ENCODE measurements around the gene CBFA2T3.

The CBFA2T3 gene

DNA sequence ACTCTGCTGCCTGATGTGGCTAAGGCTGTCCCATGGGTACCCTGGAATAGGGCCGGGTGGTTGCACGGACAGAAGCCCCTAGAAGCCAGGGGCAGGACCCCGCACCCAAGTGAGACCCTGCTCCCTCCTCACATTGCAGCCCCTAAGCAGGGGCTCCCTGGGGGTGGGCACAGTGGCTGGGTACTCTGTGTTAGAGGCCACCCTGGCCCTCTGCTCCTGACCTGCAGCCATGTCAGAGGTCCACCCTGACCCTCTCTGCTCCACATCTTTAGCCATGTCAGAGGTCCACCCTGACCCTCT is 2.1 kb downstream of the CBFA2T3 start:
- DNase-seq: no peak

- no peak for DNase-seq
These were observed 2.7 kb downstream of the CBFA2T3 start for GRCh38 chr16:88974080-88974915.

- DNase-seq: no peak
These were observed 3.5 kb downstream of the CBFA2T3 start for GRCh38 chr16:88973415-88974050.

GRCh38 chr16:88973007-88973410 is 4.0 kb downstream of the CBFA2T3 start:
- no peak for DNase-seq

- no peak for DNase-seq
These were observed 4.7 kb downstream of the CBFA2T3 start for GRCh38 chr16:88972349-88972748.

DNA sequence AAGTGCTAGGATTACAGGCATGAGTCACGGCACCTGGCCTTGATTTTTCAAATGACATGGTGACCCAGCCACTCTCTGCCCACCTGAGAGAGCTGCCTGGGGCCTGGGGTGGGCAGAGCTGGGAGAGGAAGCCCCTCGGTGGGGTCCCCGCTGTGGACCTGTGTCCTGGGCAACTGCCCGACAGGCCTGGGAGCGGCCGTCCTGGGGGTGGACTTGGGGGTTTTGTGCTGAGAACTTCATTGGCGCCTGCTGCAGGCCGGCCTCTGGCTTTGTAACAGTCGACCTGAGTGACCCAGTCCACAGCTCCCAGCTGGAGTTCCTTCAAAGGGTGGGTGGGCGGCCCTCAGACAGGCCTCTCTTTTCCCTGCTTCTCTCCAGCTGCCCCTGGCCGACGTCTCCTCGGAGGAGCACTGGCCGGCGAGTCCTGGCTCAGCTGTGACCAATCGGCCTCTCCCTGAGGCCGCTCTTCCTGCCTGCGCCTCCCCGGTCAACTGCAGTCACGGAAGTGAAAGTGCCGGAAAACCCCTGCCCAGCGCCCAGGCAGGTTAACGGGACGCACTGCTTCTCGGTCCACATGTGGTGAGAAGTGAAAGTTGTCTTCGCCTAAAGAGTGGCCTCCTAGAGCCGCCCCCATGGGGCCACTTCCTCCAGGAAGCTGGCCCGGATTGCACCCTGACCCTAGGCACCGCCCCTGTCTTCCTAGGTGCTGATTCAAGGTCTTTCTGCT is 5.5 kb downstream of the CBFA2T3 start:
- DNase-seq: no peak

- no peak for DNase-seq
These were observed 6.4 kb downstream of the CBFA2T3 start for GRCh38 chr16:88970539-88971065.

- DNase-seq: no peak
These were observed 7.0 kb downstream of the CBFA2T3 start for GRCh38 chr16:88970050-88970449.

DNA sequence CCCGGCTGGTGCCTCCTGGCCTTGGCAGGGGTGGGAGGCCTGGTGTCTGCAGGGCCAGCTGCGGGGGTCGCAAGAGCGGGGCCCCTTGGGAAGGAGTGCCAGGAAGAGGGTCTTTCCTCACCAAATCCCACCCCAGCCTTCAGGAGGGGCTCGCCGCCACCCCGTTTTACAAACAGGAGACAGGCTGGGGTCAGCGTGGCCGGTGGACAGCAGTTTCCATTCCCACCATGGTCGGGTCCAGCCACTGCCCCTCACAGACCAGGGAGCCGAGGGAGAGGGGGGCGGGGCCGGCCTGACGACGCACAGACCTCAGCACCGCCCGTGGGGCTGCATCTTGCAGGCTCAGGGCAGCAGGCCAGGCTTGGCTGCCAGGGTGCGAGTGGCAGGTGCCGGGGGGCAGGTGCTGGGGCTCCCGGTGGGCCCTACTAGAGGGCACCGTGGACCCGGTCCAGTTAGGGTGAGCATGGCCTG is 7.6 kb downstream of the CBFA2T3 start:
- no peak for DNase-seq

DNA sequence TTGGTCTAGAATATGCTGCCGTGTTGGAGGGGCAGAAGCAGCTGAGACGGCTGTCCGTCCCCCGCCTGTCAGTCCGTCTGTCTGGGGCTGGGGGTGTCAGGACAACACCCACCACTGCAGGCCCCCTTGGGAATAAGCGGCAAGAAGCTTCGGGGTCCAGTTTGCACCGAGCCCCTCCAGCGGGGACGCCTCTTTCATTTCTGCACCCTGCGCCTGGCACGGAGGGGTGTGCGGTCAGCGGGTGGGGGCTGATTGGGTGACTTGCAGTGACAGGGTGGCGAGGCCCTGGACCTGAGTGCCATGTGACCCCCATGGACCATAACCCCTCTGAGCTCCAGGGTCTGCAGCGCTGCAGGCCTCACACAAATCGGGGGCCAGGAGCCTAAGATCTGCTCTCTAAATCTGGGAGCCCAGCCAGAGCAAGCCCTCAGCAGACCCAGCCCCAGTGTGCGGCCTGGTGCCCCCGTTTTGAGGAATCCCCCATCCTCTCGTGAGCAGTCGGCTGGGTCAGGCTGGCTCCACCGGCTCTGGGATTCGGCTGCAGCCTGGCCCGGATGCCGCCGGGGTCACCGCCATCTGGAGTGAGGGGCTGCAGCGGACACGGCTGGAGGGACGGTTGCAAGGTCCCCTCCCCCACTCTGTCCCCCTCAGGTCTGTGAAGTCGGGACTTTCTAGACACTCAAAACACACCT is 8.3 kb downstream of the CBFA2T3 start:
- DNase-seq: no peak

DNA sequence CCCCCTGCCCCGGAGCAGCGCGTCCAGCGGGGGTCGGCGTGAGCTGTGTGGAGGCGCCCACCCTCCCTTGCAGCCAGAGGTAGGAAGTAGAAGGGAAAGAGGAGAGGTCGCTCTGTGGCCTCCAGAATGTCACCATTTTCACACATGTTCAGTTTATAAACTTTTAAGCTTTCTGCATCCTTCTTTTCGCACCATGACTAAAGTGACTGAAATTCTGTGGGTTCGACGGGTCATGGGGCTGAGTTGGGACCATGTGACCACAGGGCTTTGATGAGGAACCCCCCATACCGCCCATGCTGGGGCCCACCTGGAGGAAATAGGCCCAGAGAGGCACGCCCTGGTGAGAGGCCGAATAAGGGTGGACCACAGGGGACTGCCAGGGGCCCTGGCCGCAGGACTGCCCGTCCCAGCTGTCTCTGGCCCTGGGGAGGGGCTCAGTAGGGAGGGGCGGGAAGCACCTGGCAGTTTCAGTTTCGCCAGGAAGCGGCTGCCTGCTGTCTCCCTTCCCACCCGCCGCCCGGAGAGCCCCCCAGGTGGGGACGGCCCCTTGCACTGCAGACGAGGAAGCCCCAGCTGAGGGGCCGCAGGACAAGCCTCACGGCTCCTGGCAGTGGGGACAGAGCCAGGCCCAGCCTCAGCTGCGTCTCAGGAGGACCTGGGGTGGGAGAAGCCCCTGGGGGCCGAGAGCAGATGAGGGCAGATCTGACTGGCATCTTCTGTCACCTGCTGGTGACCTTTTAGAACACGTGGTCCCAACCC is 9.0 kb downstream of the CBFA2T3 start:
- no peak for DNase-seq

- DNase-seq: no peak
These were observed 9.8 kb downstream of the CBFA2T3 start for GRCh38 chr16:88966986-88967829.

DNA sequence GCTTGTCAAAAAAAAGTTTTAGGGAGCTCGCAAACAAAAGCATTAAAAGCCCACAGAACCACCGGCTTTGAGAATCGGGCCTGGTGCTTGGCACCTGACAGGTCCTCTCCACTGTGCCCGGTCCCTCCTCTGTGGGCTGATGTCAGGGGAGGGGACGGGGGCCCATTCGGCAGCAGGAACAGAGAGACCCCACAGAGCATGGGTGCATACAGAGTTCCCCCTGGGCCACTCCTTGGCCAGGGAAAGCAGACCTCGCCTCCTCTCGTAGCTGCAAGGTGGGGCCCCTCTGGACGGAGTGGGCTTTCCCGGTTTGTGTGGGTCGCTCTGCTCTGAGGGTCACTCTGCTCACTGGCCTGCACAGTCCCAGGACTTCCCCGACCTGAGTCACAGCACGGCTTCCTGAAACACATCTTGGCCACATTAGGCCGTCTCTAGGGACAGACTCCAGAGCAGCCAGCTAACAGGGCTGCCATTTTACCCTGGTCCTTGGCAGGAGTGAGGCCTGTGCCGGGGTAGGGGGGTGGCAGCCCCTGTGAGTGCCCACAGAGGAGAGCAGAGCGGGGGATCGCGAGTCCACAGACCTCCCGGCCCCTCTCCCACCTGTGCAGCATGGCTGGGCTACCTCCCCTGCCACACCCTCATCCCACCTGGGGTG is 11.1 kb downstream of the CBFA2T3 start:
- no peak for DNase-seq

- no peak for DNase-seq
These were observed 11.6 kb downstream of the CBFA2T3 start for GRCh38 chr16:88965411-88965810.

DNA sequence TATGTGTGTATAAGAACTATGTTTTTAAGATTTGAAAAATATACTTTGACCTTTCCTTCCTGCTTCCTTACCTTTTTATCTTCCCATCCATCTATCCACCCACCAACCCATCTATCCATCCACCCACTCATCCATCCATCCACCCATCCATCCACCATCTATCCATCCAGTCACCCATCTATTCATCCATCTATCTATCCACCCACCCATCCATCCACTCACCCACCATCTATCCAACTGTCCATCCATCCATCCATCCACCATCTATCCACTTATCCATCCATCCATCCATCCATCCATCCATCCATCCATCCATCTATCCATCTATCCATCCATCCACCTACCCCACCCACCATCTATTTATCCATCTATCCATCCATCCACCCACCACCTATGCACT is 12.4 kb downstream of the CBFA2T3 start:
- no peak for DNase-seq

DNA sequence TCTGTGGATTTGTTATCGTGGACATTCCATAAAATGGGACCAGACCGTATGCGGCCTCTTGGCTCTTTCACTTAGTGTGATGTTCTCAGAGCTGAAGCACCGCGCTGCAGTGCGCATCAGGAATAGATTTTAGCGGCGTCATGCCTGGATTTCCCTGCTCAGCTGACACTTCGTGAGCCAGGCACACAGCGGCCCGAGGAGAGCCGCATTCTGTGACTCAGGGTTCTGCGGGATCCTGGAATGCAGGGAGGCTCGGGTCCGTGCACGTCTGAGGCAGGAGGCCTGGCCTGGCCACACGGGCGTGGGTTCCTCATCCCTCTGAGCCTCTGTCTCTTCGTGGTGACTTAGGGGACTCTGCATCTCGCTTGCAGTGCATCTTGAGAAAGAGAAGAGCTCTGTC is 13.4 kb downstream of the CBFA2T3 start:
- no peak for DNase-seq

DNA sequence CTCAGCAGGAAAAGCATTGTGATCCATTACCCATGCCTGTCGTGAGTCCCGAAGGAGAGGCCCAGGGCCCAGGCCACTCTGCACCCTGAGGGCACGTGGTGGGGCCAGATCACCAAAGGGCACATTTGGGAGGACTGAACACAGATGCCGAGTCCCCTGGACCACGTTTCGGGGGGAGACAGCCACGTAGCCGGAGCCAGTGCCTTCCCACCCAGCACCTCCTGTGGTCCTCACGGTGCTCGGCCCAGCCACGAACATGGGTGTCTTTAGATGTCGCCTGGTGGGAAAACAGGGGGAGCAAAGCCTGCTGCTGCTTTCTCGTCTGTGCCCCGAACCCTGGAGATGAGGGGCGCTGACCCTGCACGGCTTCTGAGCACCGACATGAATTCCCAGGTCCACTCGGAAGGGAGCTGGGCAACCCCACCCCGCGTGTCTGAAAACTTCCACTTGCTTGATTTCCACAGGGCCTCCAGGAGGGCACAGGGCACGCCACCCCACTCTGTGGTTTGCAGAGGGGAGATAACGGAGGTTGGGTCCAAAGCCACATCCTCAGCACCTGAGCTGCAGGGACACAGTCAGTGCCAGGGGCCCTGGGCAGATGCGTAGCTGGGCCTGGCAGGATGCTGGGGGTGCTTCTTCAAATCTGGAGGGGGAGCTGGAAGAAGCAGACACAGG is 14.4 kb downstream of the CBFA2T3 start:
- DNase-seq: no peak

GRCh38 chr16:88961011-88961410 is 16.0 kb downstream of the CBFA2T3 start:
- no peak for DNase-seq

- DNase-seq: no peak
These were observed 16.5 kb downstream of the CBFA2T3 start for GRCh38 chr16:88960516-88960915.

DNA sequence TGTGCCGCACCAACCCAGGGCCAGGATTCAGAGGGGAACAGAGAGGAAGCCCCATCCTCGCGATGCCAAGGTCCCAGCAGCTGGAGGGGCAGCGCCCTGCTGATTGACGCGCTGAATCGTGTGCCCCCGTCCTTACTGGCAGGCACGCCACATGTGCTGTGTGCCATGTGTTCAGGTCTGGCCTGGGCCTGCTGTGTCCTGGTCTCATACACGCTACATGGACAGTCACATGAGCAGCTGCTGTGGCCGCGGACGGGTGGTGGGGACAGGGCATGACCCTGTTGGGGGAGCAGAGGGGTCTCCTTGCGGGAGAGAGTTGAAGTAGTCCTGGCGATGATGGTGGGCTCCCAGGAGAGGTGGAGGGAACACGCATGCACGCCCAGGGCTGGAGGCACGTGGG is 18.0 kb downstream of the CBFA2T3 start:
- DNase-seq: no peak
